CD4-positive, alpha-beta T cell (primary cell): Measurements from ENCODE around the gene ZNF641. TPM values are rescaled to one million over a fixed set of nuclear protein-coding genes. Genes with fewer than 3 reads are reported as not detected.

Experiments
- ATAC-seq: fragments of 200-7000 bp; cut with Tn5 transposase; one replicate; pipeline ENCODE4 v1.10.0; 2022; ENCODE audit warnings: mild to moderate bottlenecking; ENCODE audit not compliant: poor library complexity
- CTCF ChIA-PET: fragments of 350-600 bp; sonication (Branson Sonifier 250); formaldehyde crosslinking; loops from one replicate; lab custom pipeline; 2021; ENCODE audit warnings: antibody characterized with exemption, inconsistent platforms; lab: Charles Lee
- POLR2A ChIA-PET: fragments of 350-600 bp; sonication (Branson Sonifier 250); formaldehyde crosslinking; loops from one replicate; lab custom pipeline; 2021; ENCODE audit warnings: antibody characterized with exemption, inconsistent platforms; lab: Charles Lee
- DNase-seq, 14 experiments: peaks; one replicate each; pipeline ENCODE4 v3.0.0-alpha.2; 2013 to 2020; ENCODE audit warnings: mixed read lengths in 2 of 14
- H3K27ac ChIP-seq, 2 donors: one replicate each; pipeline versions ENCODE4 v1.5.1 to v1.7.0; 2013; ENCODE audit warnings: low read length in 2 of 2, low read depth in 1 of 2, mild to moderate bottlenecking in 1 of 2
- H3K27me3 ChIP-seq, 2 experiments: 1 replicate in 1 of 2; 2 replicates in 1 of 2; pipeline versions ENCODE4 v1.6.1 to v1.7.0; 2013; ENCODE audit warnings: low read length in 2 of 2, control low read depth in 1 of 2, mild to moderate bottlenecking in 1 of 2, moderate library complexity in 1 of 2; ENCODE audit not compliant: insufficient read depth in 2 of 2, control insufficient read depth in 1 of 2
- H3K36me3 ChIP-seq: one replicate; pipeline ENCODE4 v1.6.1; 2013; ENCODE audit warnings: low read length, control low read depth; ENCODE audit not compliant: insufficient read depth
- H3K4me1 ChIP-seq: one replicate; pipeline ENCODE4 v1.6.1; 2013; ENCODE audit warnings: low read length, control low read depth; ENCODE audit not compliant: insufficient read depth
- H3K4me3 ChIP-seq: one replicate; pipeline ENCODE4 v1.5.1; 2013; ENCODE audit warnings: mild to moderate bottlenecking, low read length, moderate library complexity
- H3K9me3 ChIP-seq, 2 experiments: 1 replicate in 1 of 2; 2 replicates in 1 of 2; pipeline versions ENCODE4 v1.6.1 to v1.7.0; 2013; ENCODE audit warnings: low read length in 2 of 2, mild to moderate bottlenecking in 2 of 2, control low read depth in 1 of 2, moderate library complexity in 1 of 2; ENCODE audit not compliant: control insufficient read depth in 1 of 2, insufficient read depth in 1 of 2
- H3K27ac Mint-ChIP-seq: one replicate; pipeline ENCODE4 v1.8.0; 2020; ENCODE audit warnings: mixed read lengths
- H3K27me3 Mint-ChIP-seq: one replicate; pipeline ENCODE4 v1.8.0; 2021; ENCODE audit warnings: mixed read lengths
- H3K36me3 Mint-ChIP-seq: one replicate; pipeline ENCODE4 v1.8.0; 2021; ENCODE audit warnings: low read depth, mixed read lengths
- H3K4me1 Mint-ChIP-seq: one replicate; pipeline ENCODE4 v1.8.0; 2021; ENCODE audit warnings: low read depth, mixed read lengths
- H3K4me3 Mint-ChIP-seq: one replicate; pipeline ENCODE4 v1.8.0; 2020; ENCODE audit warnings: mild to moderate bottlenecking, mixed read lengths
- H3K9me3 Mint-ChIP-seq: one replicate; pipeline ENCODE4 v1.8.0; 2020; ENCODE audit warnings: mixed read lengths
- intact Hi-C, 2 experiments: fragments of 100-400 bp; cut with DNase I in 1 of 2; cut with micrococcal nuclease in 1 of 2; formaldehyde crosslinking; loops; one replicate each; pipeline versions ENCODE4 v1.15.1 to v1.9.0; 2023 to 2025; cut with DNase I, micrococcal nuclease
- total RNA-seq, 174 experiments: library from RNA in 2 of 174; stranded (reverse) in 2 of 174; gene quantifications; one replicate each; pipeline ENCODE4 v1.2.3 and lab custom pipeline; 2021 to 2026
- TF ChIP-seq, protein P1 (sequence below): fragments of 200-600 bp; IDR thresholded peaks from one replicate; pipeline ENCODE4 v1.8.0; 2022; ENCODE audit warnings: antibody characterized with exemption, mild to moderate bottlenecking

Gene ZNF641
- total RNA-seq, 2 experiments from 2014 or later = 16.6 to 19.8 TPM

DNA sequence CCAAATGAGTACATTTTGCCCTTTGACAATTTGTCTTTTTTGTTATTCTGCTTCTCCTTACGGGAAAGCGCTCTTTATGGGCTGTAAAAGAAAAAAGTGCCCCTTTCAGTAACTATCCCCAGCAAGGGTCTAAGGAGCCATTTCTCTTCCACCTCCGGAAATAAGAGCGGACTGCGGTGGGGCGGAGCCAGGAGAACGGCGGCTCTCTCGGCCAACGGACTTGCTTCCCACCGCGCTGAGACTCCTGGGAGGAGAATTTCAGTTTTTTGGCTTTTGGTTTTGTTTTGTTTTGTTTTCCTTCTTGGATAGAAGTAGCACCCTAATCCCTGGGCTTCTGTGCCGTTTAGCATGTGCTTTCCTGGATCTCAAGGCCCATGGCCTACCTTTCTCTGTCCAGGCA is 43.5 kb downstream of the ZNF641 start:
- Histone ChIP-seq H3K9me3 (no peaks in the 10 kb centered on the region), H3K27me3 (no peaks in the 10 kb centered on the region), H3K36me3 (no peaks in the 10 kb centered on the region), H3K4me3 (no peak overlapping the region), H3K4me1 (no peaks in the 10 kb centered on the region), H3K27ac (no peak overlapping the region)
- Mint-ChIP-seq H3K27ac (no peak overlapping the region), H3K4me3 (no peak overlapping the region), H3K36me3 (no peaks in the 10 kb centered on the region), H3K4me1 (no peaks in the 10 kb centered on the region), H3K9me3 (no peaks in the 10 kb centered on the region), H3K27me3 (no peaks in the 10 kb centered on the region)
- CTCF ChIA-PET = no interaction called here
- DNase-seq = no peak
- intact Hi-C loops = no loop called here
- POLR2A ChIA-PET = no interaction called here
- TF ChIP-seq, protein P1, sequence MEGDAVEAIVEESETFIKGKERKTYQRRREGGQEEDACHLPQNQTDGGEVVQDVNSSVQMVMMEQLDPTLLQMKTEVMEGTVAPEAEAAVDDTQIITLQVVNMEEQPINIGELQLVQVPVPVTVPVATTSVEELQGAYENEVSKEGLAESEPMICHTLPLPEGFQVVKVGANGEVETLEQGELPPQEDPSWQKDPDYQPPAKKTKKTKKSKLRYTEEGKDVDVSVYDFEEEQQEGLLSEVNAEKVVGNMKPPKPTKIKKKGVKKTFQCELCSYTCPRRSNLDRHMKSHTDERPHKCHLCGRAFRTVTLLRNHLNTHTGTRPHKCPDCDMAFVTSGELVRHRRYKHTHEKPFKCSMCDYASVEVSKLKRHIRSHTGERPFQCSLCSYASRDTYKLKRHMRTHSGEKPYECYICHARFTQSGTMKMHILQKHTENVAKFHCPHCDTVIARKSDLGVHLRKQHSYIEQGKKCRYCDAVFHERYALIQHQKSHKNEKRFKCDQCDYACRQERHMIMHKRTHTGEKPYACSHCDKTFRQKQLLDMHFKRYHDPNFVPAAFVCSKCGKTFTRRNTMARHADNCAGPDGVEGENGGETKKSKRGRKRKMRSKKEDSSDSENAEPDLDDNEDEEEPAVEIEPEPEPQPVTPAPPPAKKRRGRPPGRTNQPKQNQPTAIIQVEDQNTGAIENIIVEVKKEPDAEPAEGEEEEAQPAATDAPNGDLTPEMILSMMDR = no peak
- no peak for ATAC-seq

DNA sequence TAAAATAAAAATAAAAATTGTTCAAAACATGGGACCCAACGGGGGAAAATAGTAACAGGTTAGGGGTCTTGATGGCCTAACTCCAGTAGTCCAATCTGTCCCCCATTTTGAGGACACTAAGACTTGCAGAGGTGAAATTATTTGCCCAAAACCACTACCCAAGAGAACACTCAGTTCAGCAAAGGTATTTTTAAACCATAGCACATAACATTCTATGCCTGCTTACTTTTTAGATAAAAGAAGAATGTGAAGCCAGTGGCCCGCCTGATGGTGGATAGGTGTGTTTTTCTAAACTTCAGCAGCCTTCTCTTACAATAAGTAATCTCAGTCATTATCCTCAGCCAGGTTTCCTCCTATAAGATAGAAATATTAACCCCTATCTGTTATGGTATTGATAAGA is 45.5 kb downstream of the ZNF641 start:
- no peaks in the 10 kb centered on the region for H3K27me3 ChIP-seq
- no peaks in the 10 kb centered on the region for H3K9me3 Mint-ChIP-seq
- CTCF ChIA-PET = no interaction called here
- no peak overlapping the region for H3K27ac ChIP-seq
- DNase-seq (no peak), ATAC-seq (no peak)
- H3K4me3 ChIP-seq = no peak overlapping the region
- H3K36me3 Mint-ChIP-seq = no peaks in the 10 kb centered on the region
- no peaks in the 10 kb centered on the region for H3K4me1 Mint-ChIP-seq
- TF ChIP-seq, protein P1 = no peak
- no peak overlapping the region for H3K27ac Mint-ChIP-seq
- H3K36me3 ChIP-seq = no peaks in the 10 kb centered on the region
- H3K4me3 Mint-ChIP-seq = no peak overlapping the region
- POLR2A ChIA-PET = no interaction called here
- intact Hi-C loops = no loop called here
- no peaks in the 10 kb centered on the region for H3K27me3 Mint-ChIP-seq
- H3K4me1 ChIP-seq = no peaks in the 10 kb centered on the region
- H3K9me3 ChIP-seq = no peaks in the 10 kb centered on the region

DNA sequence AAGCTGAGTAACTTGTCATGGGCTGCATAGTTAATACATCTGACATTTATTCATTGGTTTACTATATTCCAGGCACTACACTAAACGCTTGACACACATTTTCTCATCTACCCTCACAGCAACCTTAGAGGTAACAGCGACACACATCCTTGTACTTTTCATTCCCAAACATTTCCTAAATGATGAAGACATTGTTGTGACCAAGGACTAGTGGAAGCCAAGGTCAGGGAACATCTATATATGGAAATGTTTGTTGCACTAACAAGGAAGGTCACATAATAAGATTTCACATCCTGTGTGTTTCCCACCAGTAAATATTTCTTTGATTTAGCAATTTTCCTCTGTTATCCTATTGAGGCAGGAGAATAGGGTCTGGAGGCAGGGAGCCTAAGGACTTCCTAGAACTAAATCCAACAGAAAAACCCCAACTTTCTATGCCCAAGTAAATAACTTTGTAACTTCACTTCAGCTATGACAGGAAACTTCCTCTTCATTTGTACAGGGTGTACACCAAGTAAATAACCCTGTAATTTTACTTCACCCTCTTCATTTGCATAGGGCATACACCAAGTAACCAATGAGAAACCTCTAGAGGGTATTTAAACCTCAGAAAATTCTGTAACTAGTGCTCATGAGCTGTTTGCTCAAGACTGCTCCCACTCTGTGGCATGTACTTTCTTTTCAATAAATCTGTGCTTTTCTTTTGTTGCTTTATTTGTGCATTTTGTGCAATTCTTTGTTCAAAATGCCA is 48.4 kb downstream of the ZNF641 start:
- no peak overlapping the region for H3K4me3 Mint-ChIP-seq
- CTCF ChIA-PET = no interaction called here
- POLR2A ChIA-PET = no interaction called here
- H3K27me3 ChIP-seq = no peaks in the 10 kb centered on the region
- no peak overlapping the region for H3K4me3 ChIP-seq
- no peaks in the 10 kb centered on the region for H3K36me3 Mint-ChIP-seq
- intact Hi-C loops = no loop called here
- H3K4me1 ChIP-seq = no peaks in the 10 kb centered on the region
- no peaks in the 10 kb centered on the region for H3K4me1 Mint-ChIP-seq
- H3K9me3 Mint-ChIP-seq = no peaks in the 10 kb centered on the region
- no peaks in the 10 kb centered on the region for H3K9me3 ChIP-seq
- H3K27ac Mint-ChIP-seq = no peak overlapping the region
- H3K36me3 ChIP-seq = no peaks in the 10 kb centered on the region
- no peak for DNase-seq
- no peak overlapping the region for H3K27ac ChIP-seq
- no peaks in the 10 kb centered on the region for H3K27me3 Mint-ChIP-seq
- TF ChIP-seq, protein P1 = no peak
- no peak for ATAC-seq
